ENCODE measurements around the gene CATSPER3.

DNA sequence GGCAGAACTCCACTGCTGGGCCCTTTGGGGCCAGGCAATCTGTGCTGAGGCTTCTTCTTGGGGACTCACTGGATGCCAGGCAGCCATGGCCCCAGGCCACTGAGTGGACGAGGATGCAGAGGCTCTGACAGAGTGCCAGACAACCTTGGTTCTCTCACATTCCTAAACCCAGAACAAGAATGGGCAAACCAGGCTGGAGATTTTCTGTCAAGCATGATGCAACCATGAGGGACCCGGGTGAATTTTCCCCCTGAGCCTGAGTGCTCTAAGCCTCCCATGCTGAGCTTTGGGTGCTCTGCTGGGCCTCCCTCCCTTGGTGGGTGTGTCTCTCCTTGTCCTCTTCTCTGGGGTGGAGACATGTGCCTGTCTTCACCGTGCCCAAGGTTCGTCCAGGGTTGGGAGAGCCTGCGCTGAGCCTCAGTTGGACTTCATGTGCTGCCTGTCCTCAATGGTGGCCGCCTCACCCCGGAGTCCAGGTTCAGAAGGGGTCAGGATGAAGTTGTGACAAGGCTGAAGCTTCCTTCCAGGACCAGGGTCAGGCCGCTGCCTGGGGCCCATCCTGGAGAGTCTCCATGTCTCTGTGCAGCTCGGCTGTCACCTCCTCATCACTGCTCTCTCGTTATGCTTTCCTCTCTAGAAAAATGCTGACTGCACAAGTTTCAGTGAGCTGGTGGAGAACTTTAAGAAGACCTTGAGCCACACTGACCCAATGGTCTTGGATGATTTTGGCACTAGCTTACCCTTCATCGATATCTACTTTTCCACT, 42.2 kb downstream of the CATSPER3 start:
- TF ChIP-seq, protein P1, sequence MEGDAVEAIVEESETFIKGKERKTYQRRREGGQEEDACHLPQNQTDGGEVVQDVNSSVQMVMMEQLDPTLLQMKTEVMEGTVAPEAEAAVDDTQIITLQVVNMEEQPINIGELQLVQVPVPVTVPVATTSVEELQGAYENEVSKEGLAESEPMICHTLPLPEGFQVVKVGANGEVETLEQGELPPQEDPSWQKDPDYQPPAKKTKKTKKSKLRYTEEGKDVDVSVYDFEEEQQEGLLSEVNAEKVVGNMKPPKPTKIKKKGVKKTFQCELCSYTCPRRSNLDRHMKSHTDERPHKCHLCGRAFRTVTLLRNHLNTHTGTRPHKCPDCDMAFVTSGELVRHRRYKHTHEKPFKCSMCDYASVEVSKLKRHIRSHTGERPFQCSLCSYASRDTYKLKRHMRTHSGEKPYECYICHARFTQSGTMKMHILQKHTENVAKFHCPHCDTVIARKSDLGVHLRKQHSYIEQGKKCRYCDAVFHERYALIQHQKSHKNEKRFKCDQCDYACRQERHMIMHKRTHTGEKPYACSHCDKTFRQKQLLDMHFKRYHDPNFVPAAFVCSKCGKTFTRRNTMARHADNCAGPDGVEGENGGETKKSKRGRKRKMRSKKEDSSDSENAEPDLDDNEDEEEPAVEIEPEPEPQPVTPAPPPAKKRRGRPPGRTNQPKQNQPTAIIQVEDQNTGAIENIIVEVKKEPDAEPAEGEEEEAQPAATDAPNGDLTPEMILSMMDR (IDR thresholded peaks at IDR 0.05), result no peak
- TF ChIP-seq HOXB5 (CRISPR knock-in tag; IDR thresholded peaks at IDR 0.05) (no peak), POLR2A (IDR thresholded peaks at IDR 0.05; ENCODE audit: low read length) (no peak), PHF8 (IDR thresholded peaks at IDR 0.05; ENCODE audit: borderline replicate concordance, low read depth) (no peak), MAZ (IDR thresholded peaks at IDR 0.05; ENCODE audit: borderline replicate concordance, low read depth, low read length) (no peak), POLR2AphosphoS2 (conservative IDR thresholded peaks at IDR 0.05; ENCODE audit: low read length) (no peak), NFE2L2 (conservative IDR thresholded peaks at IDR 0.05; ENCODE audit: low read length) (no peak)
- TF ChIP-seq, protein P2, sequence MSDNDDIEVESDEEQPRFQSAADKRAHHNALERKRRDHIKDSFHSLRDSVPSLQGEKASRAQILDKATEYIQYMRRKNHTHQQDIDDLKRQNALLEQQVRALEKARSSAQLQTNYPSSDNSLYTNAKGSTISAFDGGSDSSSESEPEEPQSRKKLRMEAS (IDR thresholded peaks at IDR 0.05), result no peak
- TF ChIP-seq, protein P3, sequence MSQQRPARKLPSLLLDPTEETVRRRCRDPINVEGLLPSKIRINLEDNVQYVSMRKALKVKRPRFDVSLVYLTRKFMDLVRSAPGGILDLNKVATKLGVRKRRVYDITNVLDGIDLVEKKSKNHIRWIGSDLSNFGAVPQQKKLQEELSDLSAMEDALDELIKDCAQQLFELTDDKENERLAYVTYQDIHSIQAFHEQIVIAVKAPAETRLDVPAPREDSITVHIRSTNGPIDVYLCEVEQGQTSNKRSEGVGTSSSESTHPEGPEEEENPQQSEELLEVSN (IDR thresholded peaks at IDR 0.05; ENCODE audit: borderline replicate concordance, low read depth), result no peak
